Measurements from ENCODE around the gene MXRA8.
A peak's percentile ranks its signal among the peaks of the same experiment; 100 is the strongest.
"Not testable (repeated sequence)": the region's sequence is repeated elsewhere in the genome, so short reads cannot be mapped to it uniquely, and the experiment has no call there.

MXRA8 gene

GRCh38 chr1:1402901-1403392, 44.6 kb upstream of the MXRA8 start:
- not testable (repeated sequence) for H3K23ac ChIP-seq (ENCODE audit: low read length); H2BK120ac ChIP-seq (ENCODE audit: low read depth, low read length); H3K27ac ChIP-seq (ENCODE audit: low read depth, low read length); H3K4me1 ChIP-seq (ENCODE audit: control insufficient read depth, low read depth, low read length); H2BK5ac ChIP-seq (ENCODE audit: low read length); H3K4ac ChIP-seq (ENCODE audit: low read depth, low read length); H3K18ac ChIP-seq (ENCODE audit: low read length); H4K5ac ChIP-seq (ENCODE audit: low read length); H2AK5ac ChIP-seq (ENCODE audit: low read length); DNase-seq; H2BK15ac ChIP-seq (replicated peaks; ENCODE audit: low read depth); H3K4me2 ChIP-seq (ENCODE audit: low read length); H3K27me3 ChIP-seq (ENCODE audit: insufficient read depth, low read length, poor library complexity); H4K8ac ChIP-seq (ENCODE audit: low read depth, low read length); H3K9ac ChIP-seq (ENCODE audit: low read length); H3K4me3 ChIP-seq (ENCODE audit: low read length); H3K56ac ChIP-seq (ENCODE audit: low read length)
- Histone ChIP-seq H3K79me1 (ENCODE audit: low read length) (peaks cover 31% of the 10 kb centered on the region), H3K79me2 (ENCODE audit: control insufficient read depth, insufficient read depth, low read length) (peaks cover 47% of the 10 kb centered on the region), H3K36me3 (ENCODE audit: control insufficient read depth, insufficient read depth, low read length) (peaks cover 13% of the 10 kb centered on the region)
- no CpG with 5 or more reads among the region's 9 CpGs for WGBS (ENCODE audit: extremely low coverage, insufficient coverage, low lambda C conversion rate)

DNA sequence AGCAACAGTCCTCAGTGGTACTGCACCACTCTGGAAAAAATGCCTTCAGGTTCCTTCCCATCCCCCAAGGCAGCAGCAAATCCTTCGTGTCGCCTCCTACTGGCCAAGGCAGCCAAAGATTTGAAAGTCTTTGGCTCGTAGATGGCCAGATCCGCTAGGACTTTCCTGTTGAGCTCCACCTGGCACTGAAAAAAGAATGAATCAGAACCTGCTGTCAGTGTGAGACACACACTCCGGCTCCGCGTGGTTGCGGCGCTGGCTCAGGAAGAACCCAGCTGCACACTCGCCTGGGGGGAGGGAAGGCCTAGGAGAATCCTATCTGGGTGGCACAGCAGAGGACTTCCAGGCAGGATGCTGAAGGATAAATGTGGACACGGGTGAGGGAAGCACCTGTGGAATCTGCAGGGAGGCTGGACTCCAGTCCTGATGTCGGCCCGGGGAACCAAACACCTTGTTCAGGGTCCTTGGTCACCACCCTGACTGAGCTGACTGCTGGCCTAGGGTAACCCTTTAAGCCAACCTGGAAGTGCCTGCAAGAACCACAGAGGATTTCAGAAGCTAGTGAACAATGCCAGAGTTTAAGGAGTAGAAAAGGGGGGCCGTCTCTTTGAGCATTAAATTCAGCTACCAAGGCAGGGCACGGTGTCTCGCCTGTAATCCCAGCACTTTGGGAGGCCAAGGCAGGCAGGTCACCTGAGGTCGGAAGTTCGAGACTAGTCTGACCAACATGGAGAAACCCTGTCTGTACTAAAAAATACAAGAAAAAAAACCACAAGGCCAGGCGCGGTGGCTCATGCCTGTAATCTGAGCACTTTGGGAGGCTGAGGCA, 43.9 kb upstream of the MXRA8 start:
- H4K8ac ChIP-seq (ENCODE audit: low read depth, low read length), result no peak overlapping the region
- peaks cover 47% of the 10 kb centered on the region for H3K79me2 ChIP-seq (ENCODE audit: control insufficient read depth, insufficient read depth, low read length)
- no peak overlapping the region for H2BK120ac ChIP-seq (ENCODE audit: low read depth, low read length)
- no peak overlapping the region for H3K4ac ChIP-seq (ENCODE audit: low read depth, low read length)
- WGBS (ENCODE audit: extremely low coverage, insufficient coverage, low lambda C conversion rate), result no CpG with 5 or more reads among the region's 20 CpGs
- peak; percentile 86 for DNase-seq
- H3K79me1 ChIP-seq (ENCODE audit: low read length), result peaks cover 36% of the 10 kb centered on the region
- H2AK5ac ChIP-seq (ENCODE audit: low read length), result no peak overlapping the region
- H3K4me2 ChIP-seq (ENCODE audit: low read length), result no peak overlapping the region
- H4K5ac ChIP-seq (ENCODE audit: low read length), result no peak overlapping the region
- H3K27me3 ChIP-seq (ENCODE audit: insufficient read depth, low read length, poor library complexity), result no peaks in the 10 kb centered on the region
- H3K27ac ChIP-seq (ENCODE audit: low read depth, low read length), result no peak overlapping the region
- no peak overlapping the region for H3K4me3 ChIP-seq (ENCODE audit: low read length)
- no peak overlapping the region for H3K56ac ChIP-seq (ENCODE audit: low read length)
- H3K23ac ChIP-seq (ENCODE audit: low read length), result no peak overlapping the region
- no peaks in the 10 kb centered on the region for H3K4me1 ChIP-seq (ENCODE audit: control insufficient read depth, low read depth, low read length)
- no peak overlapping the region for H3K18ac ChIP-seq (ENCODE audit: low read length)
- H3K36me3 ChIP-seq (ENCODE audit: control insufficient read depth, insufficient read depth, low read length), result peaks cover 16% of the 10 kb centered on the region
- H3K9ac ChIP-seq (ENCODE audit: low read length), result no peak overlapping the region
- no peak overlapping the region for H2BK5ac ChIP-seq (ENCODE audit: low read length)
- no peak overlapping the region for H2BK15ac ChIP-seq (replicated peaks; ENCODE audit: low read depth)

GRCh38 chr1:1401457-1402010, 43.2 kb upstream of the MXRA8 start:
- Histone ChIP-seq H3K79me1 (ENCODE audit: low read length) (peaks cover 41% of the 10 kb centered on the region), H3K18ac (ENCODE audit: low read length) (no peak overlapping the region), H3K56ac (ENCODE audit: low read length) (no peak overlapping the region), H4K5ac (ENCODE audit: low read length) (no peak overlapping the region), H4K8ac (ENCODE audit: low read depth, low read length) (no peak overlapping the region), H3K4ac (ENCODE audit: low read depth, low read length) (no peak overlapping the region), H2BK15ac (replicated peaks; ENCODE audit: low read depth) (no peak overlapping the region), H3K9ac (ENCODE audit: low read length) (no peak overlapping the region), H3K4me3 (ENCODE audit: low read length) (no peak overlapping the region), H3K27me3 (ENCODE audit: insufficient read depth, low read length, poor library complexity) (no peaks in the 10 kb centered on the region), H2AK5ac (ENCODE audit: low read length) (no peak overlapping the region), H3K36me3 (ENCODE audit: control insufficient read depth, insufficient read depth, low read length) (peaks cover 20% of the 10 kb centered on the region), H2BK120ac (ENCODE audit: low read depth, low read length) (no peak overlapping the region), H3K27ac (ENCODE audit: low read depth, low read length) (no peak overlapping the region), H3K23ac (ENCODE audit: low read length) (no peak overlapping the region), H3K4me1 (ENCODE audit: control insufficient read depth, low read depth, low read length) (no peaks in the 10 kb centered on the region), H3K4me2 (ENCODE audit: low read length) (no peak overlapping the region), H3K79me2 (ENCODE audit: control insufficient read depth, insufficient read depth, low read length) (peaks cover 49% of the 10 kb centered on the region), H2BK5ac (ENCODE audit: low read length) (no peak overlapping the region)
- DNase-seq, result no peak
- no CpG with 5 or more reads among the region's 7 CpGs for WGBS (ENCODE audit: extremely low coverage, insufficient coverage, low lambda C conversion rate)

GRCh38 chr1:1400576-1401456, 42.5 kb upstream of the MXRA8 start:
- WGBS (ENCODE audit: extremely low coverage, insufficient coverage, low lambda C conversion rate), result no CpG with 5 or more reads among the region's 22 CpGs
- H3K79me2 ChIP-seq (ENCODE audit: control insufficient read depth, insufficient read depth, low read length), result peaks cover 42% of the 10 kb centered on the region
- no peak overlapping the region for H2BK120ac ChIP-seq (ENCODE audit: low read depth, low read length)

GRCh38 chr1:1399872-1400575, 41.7 kb upstream of the MXRA8 start:
- peak overlapping the region; percentile 99 for H3K56ac ChIP-seq (ENCODE audit: low read length)
- H4K5ac ChIP-seq (ENCODE audit: low read length), result no peak overlapping the region
- DNase-seq, result no peak
- H3K79me2 ChIP-seq (ENCODE audit: control insufficient read depth, insufficient read depth, low read length), result peaks cover 38% of the 10 kb centered on the region
- no peak overlapping the region for H3K4ac ChIP-seq (ENCODE audit: low read depth, low read length)
- H3K4me3 ChIP-seq (ENCODE audit: low read length), result peak overlapping the region; percentile 100
- H3K4me1 ChIP-seq (ENCODE audit: control insufficient read depth, low read depth, low read length), result no peaks in the 10 kb centered on the region
- peaks cover 24% of the 10 kb centered on the region for H3K36me3 ChIP-seq (ENCODE audit: control insufficient read depth, insufficient read depth, low read length)
- no peak overlapping the region for H2BK15ac ChIP-seq (replicated peaks; ENCODE audit: low read depth)
- WGBS (ENCODE audit: extremely low coverage, insufficient coverage, low lambda C conversion rate), result no CpG with 5 or more reads among the region's 34 CpGs
- no peak overlapping the region for H3K27ac ChIP-seq (ENCODE audit: low read depth, low read length)
- peak overlapping the region; percentile 98 for H3K9ac ChIP-seq (ENCODE audit: low read length)
- H4K8ac ChIP-seq (ENCODE audit: low read depth, low read length), result no peak overlapping the region
- no peaks in the 10 kb centered on the region for H3K27me3 ChIP-seq (ENCODE audit: insufficient read depth, low read length, poor library complexity)
- H3K4me2 ChIP-seq (ENCODE audit: low read length), result peak overlapping the region; percentile 100
- peaks cover 35% of the 10 kb centered on the region for H3K79me1 ChIP-seq (ENCODE audit: low read length)
- peak overlapping the region; percentile 87 for H2AK5ac ChIP-seq (ENCODE audit: low read length)
- H3K23ac ChIP-seq (ENCODE audit: low read length), result peak overlapping the region; percentile 100
- H3K18ac ChIP-seq (ENCODE audit: low read length), result peak overlapping the region; percentile 13
- H2BK120ac ChIP-seq (ENCODE audit: low read depth, low read length), result no peak overlapping the region
- H2BK5ac ChIP-seq (ENCODE audit: low read length), result peak overlapping the region; percentile 39

More at GRCh38 chr1:1400576-1401456, 42.5 kb upstream of the MXRA8 start:
- H3K18ac ChIP-seq (ENCODE audit: low read length), result no peak overlapping the region
- no peak overlapping the region for H3K23ac ChIP-seq (ENCODE audit: low read length)
- H2AK5ac ChIP-seq (ENCODE audit: low read length), result no peak overlapping the region
- H4K5ac ChIP-seq (ENCODE audit: low read length), result no peak overlapping the region
- peak overlapping the region; percentile 98 for H3K9ac ChIP-seq (ENCODE audit: low read length)
- H3K56ac ChIP-seq (ENCODE audit: low read length), result peak overlapping the region; percentile 99
- H3K4ac ChIP-seq (ENCODE audit: low read depth, low read length), result no peak overlapping the region
- H2BK5ac ChIP-seq (ENCODE audit: low read length), result no peak overlapping the region
- H3K4me2 ChIP-seq (ENCODE audit: low read length), result peak overlapping the region; percentile 100
- H3K36me3 ChIP-seq (ENCODE audit: control insufficient read depth, insufficient read depth, low read length), result peaks cover 20% of the 10 kb centered on the region
- no peaks in the 10 kb centered on the region for H3K4me1 ChIP-seq (ENCODE audit: control insufficient read depth, low read depth, low read length)
- H2BK15ac ChIP-seq (replicated peaks; ENCODE audit: low read depth), result no peak overlapping the region
- H3K27ac ChIP-seq (ENCODE audit: low read depth, low read length), result no peak overlapping the region
- H4K8ac ChIP-seq (ENCODE audit: low read depth, low read length), result no peak overlapping the region
- no peak for DNase-seq
- H3K27me3 ChIP-seq (ENCODE audit: insufficient read depth, low read length, poor library complexity), result no peaks in the 10 kb centered on the region
- H3K79me1 ChIP-seq (ENCODE audit: low read length), result peaks cover 36% of the 10 kb centered on the region
- peak overlapping the region; percentile 100 for H3K4me3 ChIP-seq (ENCODE audit: low read length)

All from mesendoderm (in vitro differentiated cells).